IMR-90 (cell line): ENCODE results near the gene GPSM3. TPM values are rescaled to one million over a fixed set of nuclear protein-coding genes. Genes with fewer than 3 reads are reported as not detected.

Experiments used
- ATAC-seq: fragments of 200-7000 bp; cut with Tn5 transposase; 2 replicates; pipeline ENCODE4 v1.9.1; 2020; ENCODE audit warnings: low read depth, mild to moderate bottlenecking, moderate library complexity
- BruUV-seq: library from RNA; stranded (reverse); fragments of 400-500 nt; replicated peaks from 2 replicates; lab custom pipeline; 2021; lab: Mats Ljungman, UMichigan
- CTCF ChIA-PET: fragments of 300-600 bp; formaldehyde crosslinking; extraction: SDS; loops from one replicate; lab custom pipeline; 2021; ENCODE audit warnings: antibody characterized with exemption; lab: Yijun Ruan, JAX
- POLR2A ChIA-PET: fragments of 300-600 bp; sonication (Branson Sonifier 250); formaldehyde crosslinking; loops from one replicate; lab custom pipeline; 2022; ENCODE audit warnings: antibody characterized with exemption; ENCODE audit not compliant: unreplicated experiment; lab: Charles Lee
- DNase-seq: peaks from one replicate; pipeline ENCODE4 v3.0.0; 2013
- H2AFZ ChIP-seq: replicated peaks from 2 replicates; pipeline ENCODE3; 2013; ENCODE audit warnings: low read length, mild to moderate bottlenecking; ENCODE audit not compliant: poor library complexity
- H2AK5ac ChIP-seq: 2 replicates; pipeline ENCODE4 v1.6.1; 2013; ENCODE audit warnings: low read depth, low read length, inconsistent platforms
- H2AK9ac ChIP-seq: replicated peaks from 2 replicates; pipeline ENCODE3; 2013; ENCODE audit warnings: mild to moderate bottlenecking, low read depth, low read length, moderate library complexity; ENCODE audit not compliant: poor library complexity
- H2BK120ac ChIP-seq: 2 replicates; pipeline ENCODE4 v1.6.1; 2013; ENCODE audit warnings: low read depth, low read length, inconsistent platforms
- H2BK15ac ChIP-seq: 3 replicates; pipeline ENCODE4 v1.6.1; 2013; ENCODE audit warnings: low read depth, low read length, inconsistent platforms
- H2BK20ac ChIP-seq: 2 replicates; pipeline ENCODE4 v1.6.1; 2013; ENCODE audit warnings: low read depth, mild to moderate bottlenecking, inconsistent platforms, low read length, moderate library complexity
- H2BK5ac ChIP-seq: 2 replicates; pipeline ENCODE4 v1.6.1; 2013; ENCODE audit warnings: mild to moderate bottlenecking, low read depth, low read length, inconsistent platforms; ENCODE audit not compliant: poor library complexity, severe bottlenecking
- H3K14ac ChIP-seq: replicated peaks from 2 replicates; pipeline ENCODE4 v1.6.1; 2013; ENCODE audit warnings: low read depth, low read length, inconsistent platforms
- H3K18ac ChIP-seq: 2 replicates; pipeline ENCODE4 v1.6.1; 2013; ENCODE audit warnings: low read depth, low read length, control low read depth
- H3K23ac ChIP-seq: 2 replicates; pipeline ENCODE4 v1.6.1; 2013; ENCODE audit warnings: low read depth, low read length, inconsistent platforms
- H3K27ac ChIP-seq: 2 replicates; pipeline ENCODE4 v1.5.1; 2013; ENCODE audit warnings: mild to moderate bottlenecking, control low read depth, low read length; ENCODE audit not compliant: insufficient read depth
- H3K27me3 ChIP-seq: 2 replicates; pipeline ENCODE4 v1.6.1; 2013; ENCODE audit warnings: low read length; ENCODE audit not compliant: control insufficient read depth, insufficient read depth
- H3K36me3 ChIP-seq: 2 replicates; pipeline ENCODE4 v1.6.1; 2013; ENCODE audit warnings: low read length, mixed read lengths; ENCODE audit not compliant: control insufficient read depth, insufficient read depth
- H3K4ac ChIP-seq: 2 replicates; pipeline ENCODE4 v1.6.1; 2013; ENCODE audit warnings: low read depth, low read length, inconsistent platforms
- H3K4me1 ChIP-seq: 2 replicates; pipeline ENCODE4 v1.6.1; 2013; ENCODE audit warnings: low read length, mixed read lengths; ENCODE audit not compliant: control insufficient read depth, insufficient read depth
- H3K4me2 ChIP-seq: 2 replicates; pipeline ENCODE4 v1.6.1; 2013; ENCODE audit warnings: low read depth, mild to moderate bottlenecking, control low read depth, low read length, moderate library complexity
- H3K4me3 ChIP-seq: 2 replicates; pipeline ENCODE4 v1.5.1; 2013; ENCODE audit warnings: low read depth, mild to moderate bottlenecking, control low read depth, low read length, moderate library complexity; ENCODE audit not compliant: insufficient read depth
- H3K56ac ChIP-seq: 2 replicates; pipeline ENCODE4 v1.6.1; 2013; ENCODE audit warnings: low read length, inconsistent platforms; ENCODE audit not compliant: insufficient read depth; ENCODE audit errors: extremely low read depth
- H3K79me1 ChIP-seq, 2 experiments: 2 replicates each; pipeline ENCODE4 v1.6.1; 2013; ENCODE audit warnings: low read length in 2 of 2, inconsistent platforms in 1 of 2, low read depth in 1 of 2
- H3K9ac ChIP-seq: 2 replicates; pipeline ENCODE4 v1.6.1; 2013; ENCODE audit warnings: low read depth, low read length, control low read depth
- H3K9me1 ChIP-seq: 2 replicates; pipeline ENCODE4 v1.6.1; 2013; ENCODE audit warnings: low read length, inconsistent platforms; ENCODE audit not compliant: insufficient read depth
- H3K9me3 ChIP-seq: 2 replicates; pipeline ENCODE4 v1.6.1; 2013; ENCODE audit warnings: low read length; ENCODE audit not compliant: control insufficient read depth, insufficient read depth
- H4K20me1 ChIP-seq: 2 replicates; pipeline ENCODE4 v1.6.1; 2013; ENCODE audit warnings: low read length, inconsistent platforms; ENCODE audit not compliant: insufficient read depth
- H4K5ac ChIP-seq: 2 replicates; pipeline ENCODE4 v1.6.1; 2013; ENCODE audit warnings: mild to moderate bottlenecking, low read depth, low read length, control low read depth
- H4K8ac ChIP-seq, 2 experiments: 2 replicates each; pipeline ENCODE4 v1.6.1; 2013; ENCODE audit warnings: low read depth in 2 of 2, low read length in 2 of 2, control low read depth in 1 of 2, inconsistent platforms in 1 of 2
- H4K91ac ChIP-seq: 2 replicates; pipeline ENCODE4 v1.6.1; 2013; ENCODE audit warnings: low read depth, low read length, inconsistent platforms; ENCODE audit not compliant: insufficient read depth
- BHLHE40 ChIP-seq: fragments of 150-350 bp; IDR thresholded peaks from 2 replicates; pipeline ENCODE4 v1.6.1; 2016; ENCODE audit warnings: mild to moderate bottlenecking, low read depth, low read length
- CEBPB ChIP-seq: IDR thresholded peaks from 2 replicates; pipeline ENCODE4 v1.6.1; 2012; ENCODE audit warnings: low read depth, low read length, improper control_type of control experiment
- CHD1 ChIP-seq: IDR thresholded peaks from 2 replicates; pipeline ENCODE4 v1.6.1; 2012; ENCODE audit warnings: low read depth, low read length, improper control_type of control experiment
- FOS ChIP-seq: fragments of 150-350 bp; IDR thresholded peaks from 2 replicates; pipeline ENCODE4 v1.6.1; 2016; ENCODE audit warnings: low read depth, low read length
- MAFK ChIP-seq: IDR thresholded peaks from 2 replicates; pipeline ENCODE4 v1.6.1; 2012; ENCODE audit warnings: low read depth, low read length, improper control_type of control experiment
- MAZ ChIP-seq: IDR thresholded peaks from 2 replicates; pipeline ENCODE4 v1.6.1; 2012; ENCODE audit warnings: low read depth, mild to moderate bottlenecking, low read length, improper control_type of control experiment, moderate library complexity, borderline replicate concordance
- MXI1 ChIP-seq: IDR thresholded peaks from 2 replicates; pipeline ENCODE4 v1.6.1; 2012; ENCODE audit warnings: low read depth, mild to moderate bottlenecking, low read length, moderate library complexity, borderline replicate concordance
- NFE2L2 ChIP-seq: fragments of 150-350 bp; IDR thresholded peaks from 2 replicates; pipeline ENCODE4 v1.6.1; 2016; ENCODE audit warnings: low read depth, mild to moderate bottlenecking, low read length
- POLR2A ChIP-seq: IDR thresholded peaks from 2 replicates; pipeline ENCODE4 v1.6.1; 2012; ENCODE audit warnings: mild to moderate bottlenecking, low read depth, low read length
- RAD21 ChIP-seq: IDR thresholded peaks from 2 replicates; pipeline ENCODE4 v1.6.1; 2012; ENCODE audit warnings: low read length, improper control_type of control experiment
- RCOR1 ChIP-seq: IDR thresholded peaks from 2 replicates; pipeline ENCODE4 v1.6.1; 2012; ENCODE audit warnings: mild to moderate bottlenecking, low read length, improper control_type of control experiment; ENCODE audit not compliant: insufficient replicate concordance
- RFX5 ChIP-seq: IDR thresholded peaks from 2 replicates; pipeline ENCODE4 v1.8.0; 2012; ENCODE audit warnings: low read depth, mild to moderate bottlenecking, low read length, moderate library complexity
- SMC3 ChIP-seq: fragments of 150-350 bp; IDR thresholded peaks from 2 replicates; pipeline ENCODE4 v1.6.1; 2016; ENCODE audit warnings: low read depth, mild to moderate bottlenecking, antibody characterized with exemption, low read length, moderate library complexity
- WGBS, 2 experiments: methylation state at CpG; one replicate each; pipeline versions ENCODE4 v1.1.5 to v1.1.7; 2013; ENCODE audit warnings: missing lambda C conversion rate in 2 of 2; ENCODE audit not compliant: insufficient read length in 1 of 2; ENCODE audit errors: extremely low coverage in 2 of 2; 5-methylcytosine and 5-hydroxymethylcytosine counted together
- dilution Hi-C: fragments of 300-500 bp; cut with HindIII; formaldehyde crosslinking; loops from one replicate; pipeline ENCODE4 v1.14.3; 2018; ENCODE audit warnings: low sequenced_read_pairs; ENCODE audit not compliant: unreplicated experiment
- in situ Hi-C: fragments of 300-500 bp; cut with MboI; formaldehyde crosslinking; loops from 3 replicates; pipeline ENCODE4 v1.14.3; 2019; ENCODE audit warnings: low sequenced_read_pairs, inconsistent platforms, mixed read lengths
- intact Hi-C: fragments of 100-400 bp; cut with micrococcal nuclease; formaldehyde crosslinking; loops from 2 replicates; pipeline ENCODE4 v1.10.0; 2022
- polyA plus RNA-seq, 3 experiments: library from polyadenylated mRNA; depleted of rRNA; stranded (reverse); fragments of >200 nt; gene quantifications; 2 replicates each; pipeline ENCODE4 v1.2.3, GENCODE V29; 2012; ENCODE audit warnings: low replicate concordance in 1 of 3
- total RNA-seq: library from RNA; depleted of rRNA; stranded (reverse); fragments of >200 nt; gene quantifications from 2 replicates; pipeline ENCODE4 v1.2.3, GENCODE V29; 2012
- TF ChIP-seq, protein P1 (sequence below): conservative IDR thresholded peaks from 2 replicates; pipeline ENCODE4 v1.5.1; 2012; ENCODE audit warnings: mild to moderate bottlenecking, low read depth, low read length, improper control_type of control experiment
- TF ChIP-seq, protein P2 (sequence below): fragments of 150-350 bp; IDR thresholded peaks from 2 replicates; pipeline ENCODE4 v1.6.1; 2016; ENCODE audit warnings: low read depth, mild to moderate bottlenecking, low read length, moderate library complexity, borderline replicate concordance

The GPSM3 gene
- total and polyA plus RNA-seq, 2 of the 4 experiments (the other 2 are of a cell fraction): 3.0 to 9.8 TPM

- Histone ChIP-seq H2BK5ac (peak overlapping the region; percentile 90), H3K4ac (peak overlapping the region; percentile 92), H2AK5ac (peak overlapping the region; percentile 94), H4K20me1 (peaks cover 3% of the 10 kb centered on the region; the same call in 1 of the 2 replicates), H3K79me1 (peaks cover 35 to 59% of the 10 kb centered on the region in 2 experiments), H3K27ac (peak overlapping the region; percentile 74), H3K4me1 (peaks cover 5% of the 10 kb centered on the region), H2BK120ac (peak overlapping the region; percentile 65), H2BK15ac (peak overlapping the region; percentile 35; the same call in 2 of the 3 replicates), H3K9me3 (no peaks in the 10 kb centered on the region), H3K36me3 (peaks cover 5% of the 10 kb centered on the region; the same call in 1 of the 2 replicates), H3K23ac (peak overlapping the region; percentile 88), H4K5ac (peak overlapping the region; percentile 77), H3K56ac (peak overlapping the region; percentile 91), H3K9ac (peak overlapping the region; percentile 70), H3K27me3 (no peaks in the 10 kb centered on the region), H3K4me2 (peak overlapping the region; percentile 80), H3K4me3 (peak overlapping the region; percentile 45), H2AFZ (peak overlapping the region; percentile 84), H3K14ac (peak overlapping the region; percentile 82), H4K8ac (peak overlapping the region; percentile 55 to 89), H3K9me1 (peaks cover 30% of the 10 kb centered on the region), H2BK20ac (no peak overlapping the region; the same call in 1 of the 2 replicates), H3K18ac (peak overlapping the region; percentile 70), H4K91ac (peak overlapping the region; percentile 82), H2AK9ac (peak overlapping the region; percentile 87)
- intact Hi-C loops (loop anchor here (2.0 to 5.0 kb wide), 2 partner anchors 24 to 60 kb away; no protein-coding TSS in a partner anchor), dilution Hi-C loops (no loop called here), in situ Hi-C loops (loop anchor here (10.0 to 25.0 kb wide), 2 partner anchors 202 to 785 kb away; partner anchors contain the start of genes BRD2, DXO and HLA-DMA)
- no TSS peak for BruUV-seq
- peak; percentile 25 for ATAC-seq
- WGBS, 2 experiments: 0% methylated on average over 5 of the region's 20 CpGs; no CpG with 5 or more reads in 1 of the 2 experiments
- CTCF ChIA-PET: interaction anchor here (0.6 to 0.7 kb wide), 2 partner anchors 62 to 608 kb away, joined by 3 read pairs; no protein-coding TSS in a partner anchor
- POLR2A ChIA-PET: interaction anchor here (0.6 to 1.4 kb wide), 5 partner anchors 9 to 18 kb away, joined by 3 to 6 read pairs (median 4); no protein-coding TSS in a partner anchor
- no peak for DNase-seq
- TF ChIP-seq CEBPB (no peak), NFE2L2 (no peak), POLR2A (peak; percentile 53), RFX5 (0 out of 2 replicates have a peak, but pooled peaks have one; percentile 9), BHLHE40 (no peak), MAZ (peak; percentile 27; the same call in 1 of the 2 replicates), SMC3 (no peak), FOS (no peak), RCOR1 (no peak), RAD21 (no peak), MAFK (no peak), CHD1 (no peak), MXI1 (no peak)
- TF ChIP-seq, protein P1, sequence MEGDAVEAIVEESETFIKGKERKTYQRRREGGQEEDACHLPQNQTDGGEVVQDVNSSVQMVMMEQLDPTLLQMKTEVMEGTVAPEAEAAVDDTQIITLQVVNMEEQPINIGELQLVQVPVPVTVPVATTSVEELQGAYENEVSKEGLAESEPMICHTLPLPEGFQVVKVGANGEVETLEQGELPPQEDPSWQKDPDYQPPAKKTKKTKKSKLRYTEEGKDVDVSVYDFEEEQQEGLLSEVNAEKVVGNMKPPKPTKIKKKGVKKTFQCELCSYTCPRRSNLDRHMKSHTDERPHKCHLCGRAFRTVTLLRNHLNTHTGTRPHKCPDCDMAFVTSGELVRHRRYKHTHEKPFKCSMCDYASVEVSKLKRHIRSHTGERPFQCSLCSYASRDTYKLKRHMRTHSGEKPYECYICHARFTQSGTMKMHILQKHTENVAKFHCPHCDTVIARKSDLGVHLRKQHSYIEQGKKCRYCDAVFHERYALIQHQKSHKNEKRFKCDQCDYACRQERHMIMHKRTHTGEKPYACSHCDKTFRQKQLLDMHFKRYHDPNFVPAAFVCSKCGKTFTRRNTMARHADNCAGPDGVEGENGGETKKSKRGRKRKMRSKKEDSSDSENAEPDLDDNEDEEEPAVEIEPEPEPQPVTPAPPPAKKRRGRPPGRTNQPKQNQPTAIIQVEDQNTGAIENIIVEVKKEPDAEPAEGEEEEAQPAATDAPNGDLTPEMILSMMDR: no peak
- TF ChIP-seq, protein P2, sequence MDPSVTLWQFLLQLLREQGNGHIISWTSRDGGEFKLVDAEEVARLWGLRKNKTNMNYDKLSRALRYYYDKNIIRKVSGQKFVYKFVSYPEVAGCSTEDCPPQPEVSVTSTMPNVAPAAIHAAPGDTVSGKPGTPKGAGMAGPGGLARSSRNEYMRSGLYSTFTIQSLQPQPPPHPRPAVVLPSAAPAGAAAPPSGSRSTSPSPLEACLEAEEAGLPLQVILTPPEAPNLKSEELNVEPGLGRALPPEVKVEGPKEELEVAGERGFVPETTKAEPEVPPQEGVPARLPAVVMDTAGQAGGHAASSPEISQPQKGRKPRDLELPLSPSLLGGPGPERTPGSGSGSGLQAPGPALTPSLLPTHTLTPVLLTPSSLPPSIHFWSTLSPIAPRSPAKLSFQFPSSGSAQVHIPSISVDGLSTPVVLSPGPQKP: no peak
Measured at GRCh38 chr6:32177183-32177787, 15.2 kb downstream of the GPSM3 start.
